Brain microvascular endothelial cell (primary cell): ENCODE measurements around the gene PTCH1.

ENCODE experiments used
- DNase-seq: peaks from one replicate; pipeline ENCODE4 v3.0.0-alpha.2; 2020
- H3K27ac ChIP-seq: fragments of 250-450 bp; sonication (Bioruptor Pico); 2 replicates; pipeline ENCODE4 v1.5.1; 2020; ENCODE audit warnings: mild to moderate bottlenecking, moderate library complexity
- H3K27me3 ChIP-seq: fragments of 250-450 bp; sonication (Bioruptor Pico); replicated peaks from 2 replicates; pipeline ENCODE4 v1.5.1; 2020; ENCODE audit warnings: mild to moderate bottlenecking
- H3K36me3 ChIP-seq: fragments of 250-450 bp; sonication (Bioruptor Pico); replicated peaks from 2 replicates; pipeline ENCODE4 v1.5.1; 2020; ENCODE audit warnings: mild to moderate bottlenecking
- H3K4me3 ChIP-seq: 2 replicates; pipeline ENCODE4 v1.5.1; 2011; ENCODE audit warnings: low read depth, mild to moderate bottlenecking, control low read depth, low read length, moderate library complexity
- CTCF ChIP-seq: IDR thresholded peaks from 2 replicates; pipeline ENCODE4 v1.5.1; 2011; ENCODE audit warnings: low read depth, mild to moderate bottlenecking, moderate library complexity, low read length, control low read depth, inconsistent platforms; ENCODE audit errors: missing control alignments
- in situ Hi-C: cut with HindIII; loops from 2 replicates; pipeline ENCODE4 v1.10.0; 2017; ENCODE audit warnings: low sequenced_read_pairs, low pct_ligation_motif_present

Gene PTCH1

GRCh38 chr9:95409650-95410426 lies 106.9 kb downstream of the PTCH1 start:
- TF ChIP-seq CTCF = no peak
- peak; percentile 19 for DNase-seq
- in situ Hi-C loops = no loop called here

GRCh38 chr9:95407524-95407923 lies 109.2 kb downstream of the PTCH1 start:
- no peak overlapping the region for H3K4me3 ChIP-seq
- no peak for TF ChIP-seq CTCF
- in situ Hi-C loops = no loop called here
- no peak for DNase-seq
- H3K27me3 ChIP-seq = no peaks in the 10 kb centered on the region
- H3K27ac ChIP-seq = no peak overlapping the region
- no peaks in the 10 kb centered on the region for H3K36me3 ChIP-seq

More at GRCh38 chr9:95409650-95410426, 106.9 kb downstream of the PTCH1 start:
- no peak overlapping the region for H3K4me3 ChIP-seq
- no peak overlapping the region for H3K27ac ChIP-seq
- no peaks in the 10 kb centered on the region for H3K27me3 ChIP-seq
- H3K36me3 ChIP-seq = no peaks in the 10 kb centered on the region

- H3K27ac ChIP-seq = no peak overlapping the region
- no peak overlapping the region for H3K4me3 ChIP-seq
- H3K27me3 ChIP-seq = no peaks in the 10 kb centered on the region
- no peak for TF ChIP-seq CTCF
- in situ Hi-C loops = no loop called here
- DNase-seq = no peak
- H3K36me3 ChIP-seq = no peaks in the 10 kb centered on the region
These were observed 110.7 kb downstream of the PTCH1 start for GRCh38 chr9:95406121-95406520.

- Histone ChIP-seq H3K27ac (no peak overlapping the region), H3K36me3 (no peaks in the 10 kb centered on the region), H3K27me3 (no peaks in the 10 kb centered on the region), H3K4me3 (no peak overlapping the region)
- TF ChIP-seq CTCF = no peak
- DNase-seq = no peak
- in situ Hi-C loops = no loop called here
These were observed 117.5 kb downstream of the PTCH1 start for GRCh38 chr9:95399261-95399660.
